AG04449 (cell line): ENCODE measurements around the gene NUMB.

Experiments
- CTCF ChIA-PET: fragments of 350-600 bp; formaldehyde crosslinking; extraction: SDS; loops from one replicate; lab custom pipeline; 2021; ENCODE audit warnings: antibody characterized with exemption; lab: Yijun Ruan, JAX
- POLR2A ChIA-PET: fragments of 400-600, 350-600 bp; formaldehyde crosslinking; extraction: SDS; loops from one replicate; lab custom pipeline; 2020; ENCODE audit warnings: antibody characterized with exemption, inconsistent platforms; lab: Yijun Ruan, JAX
- DNase-seq: peaks from one replicate; pipeline ENCODE4 v3.0.0-alpha.2; 2010; ENCODE audit warnings: low read depth, low spot score
- H3K4me3 ChIP-seq: 2 replicates; pipeline ENCODE4 v1.5.1; 2011; ENCODE audit warnings: low read depth, mild to moderate bottlenecking, control low read depth, low read length
- CTCF ChIP-seq: IDR thresholded peaks from one replicate; pipeline ENCODE4 v1.5.1; 2011; ENCODE audit warnings: mild to moderate bottlenecking, moderate library complexity, low read length, control low read depth, inconsistent platforms; ENCODE audit not compliant: insufficient read depth; ENCODE audit errors: missing control alignments

Gene NUMB

GRCh38 chr14:73237219-73237785 is 221.0 kb downstream of the NUMB start, which contains the start of gene PAPLN:
Gene PAPLN, plus strand, starts transcription at chr14:73237506. Its CDS starts 2,273 bp downstream, at chr14:73239779.
- H3K4me3 ChIP-seq, result peak within 1 kb of the TSS; percentile 44
- POLR2A ChIA-PET, result interaction anchor here (1.4 kb wide), 1 partner anchor 10 kb away, joined by 4 read pairs; no protein-coding TSS in a partner anchor
- no peak for DNase-seq
- TF ChIP-seq CTCF, result no peak
- CTCF ChIA-PET, result interaction anchor here (1.5 kb wide), 1 partner anchor 233 kb away, joined by 5 read pairs; no protein-coding TSS in a partner anchor

GRCh38 chr14:73236752-73237218 is 221.6 kb downstream of the NUMB start:
- CTCF ChIA-PET, result interaction anchor here (1.5 kb wide), 1 partner anchor 235 kb away, joined by 3 read pairs; no protein-coding TSS in a partner anchor
- POLR2A ChIA-PET, result no interaction called here

GRCh38 chr14:73236157-73236556 is 222.2 kb downstream of the NUMB start:
- no peak for TF ChIP-seq CTCF
- no peak for DNase-seq
- H3K4me3 ChIP-seq, result no peak overlapping the region
- CTCF ChIA-PET, result interaction anchor here (1.5 kb wide), 1 partner anchor 236 kb away, joined by 3 read pairs; no protein-coding TSS in a partner anchor
- POLR2A ChIA-PET, result no interaction called here

More at GRCh38 chr14:73236752-73237218, 221.6 kb downstream of the NUMB start:
- no peak for DNase-seq
- no peak overlapping the region for H3K4me3 ChIP-seq
- TF ChIP-seq CTCF, result no peak

- H3K4me3 ChIP-seq, result no peak overlapping the region
- TF ChIP-seq CTCF, result no peak
- DNase-seq, result no peak
- CTCF ChIA-PET, result interaction anchor here (1.5 kb wide), 1 partner anchor 236 kb away, joined by 3 read pairs; no protein-coding TSS in a partner anchor
- POLR2A ChIA-PET, result no interaction called here
These were observed 222.7 kb downstream of the NUMB start for GRCh38 chr14:73235531-73236155.

- no peak overlapping the region for H3K4me3 ChIP-seq
- CTCF ChIA-PET, result interaction anchor here (1.5 kb wide), 1 partner anchor 237 kb away, joined by 3 read pairs; no protein-coding TSS in a partner anchor
- TF ChIP-seq CTCF, result no peak
- DNase-seq, result no peak
- POLR2A ChIA-PET, result no interaction called here
These were observed 223.6 kb downstream of the NUMB start for GRCh38 chr14:73234586-73235394.

- no peak for DNase-seq
- ChIA-PET CTCF (no interaction called here), POLR2A (no interaction called here)
- TF ChIP-seq CTCF, result no peak
- no peak overlapping the region for H3K4me3 ChIP-seq
These were observed 224.3 kb downstream of the NUMB start for GRCh38 chr14:73234029-73234428.
